GM18858 (cell line): ENCODE data around the gene C10orf53.
"Not testable (repeated sequence)": the region's sequence is repeated elsewhere in the genome, so short reads cannot be mapped to it uniquely, and the experiment has no call there.

Experiments
- ATAC-seq: cut with Tn5 transposase; IDR thresholded peaks from one replicate; pipeline ENCODE4 v1.9.1; 2021; ENCODE audit not compliant: unreplicated experiment

Gene C10orf53

GRCh38 chr10:49688261-49688846 is 8.9 kb downstream of the C10orf53 start:
- ATAC-seq = no peak

- no peak for ATAC-seq
These were observed 9.5 kb downstream of the C10orf53 start for GRCh38 chr10:49688920-49689319.

GRCh38 chr10:49689882-49690510 is 10.5 kb downstream of the C10orf53 start:
- no peak for ATAC-seq

- ATAC-seq = no peak
These were observed 11.4 kb downstream of the C10orf53 start for GRCh38 chr10:49690698-49691356.

GRCh38 chr10:49691588-49691987 is 12.1 kb downstream of the C10orf53 start:
- no peak for ATAC-seq

- no peak for ATAC-seq
These were observed 15.0 kb downstream of the C10orf53 start for GRCh38 chr10:49694466-49694865.

- no peak for ATAC-seq
These were observed 16.9 kb downstream of the C10orf53 start for GRCh38 chr10:49696311-49696710.

GRCh38 chr10:49698679-49699078 is 19.2 kb downstream of the C10orf53 start:
- ATAC-seq = no peak

- ATAC-seq = no peak
These were observed 20.8 kb downstream of the C10orf53 start for GRCh38 chr10:49700211-49700610.

GRCh38 chr10:49700997-49701396 is 21.5 kb downstream of the C10orf53 start:
- no peak for ATAC-seq

GRCh38 chr10:49707585-49707984 is 28.1 kb downstream of the C10orf53 start:
- ATAC-seq = no peak

- no peak for ATAC-seq
These were observed 30.5 kb downstream of the C10orf53 start for GRCh38 chr10:49709934-49710333.

GRCh38 chr10:49710966-49711365 is 31.5 kb downstream of the C10orf53 start:
- ATAC-seq = no peak

- ATAC-seq = no peak
These were observed 32.0 kb downstream of the C10orf53 start for GRCh38 chr10:49711481-49711880.

- ATAC-seq = no peak
These were observed 33.8 kb downstream of the C10orf53 start for GRCh38 chr10:49713266-49713665.

- not testable (repeated sequence) for ATAC-seq
These were observed 35.7 kb downstream of the C10orf53 start for GRCh38 chr10:49715157-49715556.

GRCh38 chr10:49726593-49726992 is 47.1 kb downstream of the C10orf53 start:
- no peak for ATAC-seq

GRCh38 chr10:49733866-49734265 is 54.4 kb downstream of the C10orf53 start:
- ATAC-seq = no peak

GRCh38 chr10:49734676-49735075 is 55.2 kb downstream of the C10orf53 start:
- no peak for ATAC-seq

GRCh38 chr10:49735161-49735560 is 55.7 kb downstream of the C10orf53 start:
- ATAC-seq = no peak

- no peak for ATAC-seq
These were observed 56.6 kb downstream of the C10orf53 start for GRCh38 chr10:49735848-49736563.
